DMS53 treated with DMSO at 0.1 percent for 48 hours (cell line): ENCODE results near the gene ZBTB37.
"Not testable (repeated sequence)": the region's sequence is repeated elsewhere in the genome, so short reads cannot be mapped to it uniquely, and the experiment has no call there.

ENCODE experiments used
- DNase-seq: peaks from one replicate; lab custom pipeline; 2025; ENCODE audit not compliant: unreplicated experiment; lab: John Stamatoyannopoulos, UW

ZBTB37 gene

GRCh38 chr1:173868266-173869020, at the start of gene ZBTB37:
TSS of gene ZBTB37 (plus strand) at chr1:173868380. CDS start at chr1:173870226, 1,846 bp downstream.
- peak; percentile 69 for DNase-seq

DNA sequence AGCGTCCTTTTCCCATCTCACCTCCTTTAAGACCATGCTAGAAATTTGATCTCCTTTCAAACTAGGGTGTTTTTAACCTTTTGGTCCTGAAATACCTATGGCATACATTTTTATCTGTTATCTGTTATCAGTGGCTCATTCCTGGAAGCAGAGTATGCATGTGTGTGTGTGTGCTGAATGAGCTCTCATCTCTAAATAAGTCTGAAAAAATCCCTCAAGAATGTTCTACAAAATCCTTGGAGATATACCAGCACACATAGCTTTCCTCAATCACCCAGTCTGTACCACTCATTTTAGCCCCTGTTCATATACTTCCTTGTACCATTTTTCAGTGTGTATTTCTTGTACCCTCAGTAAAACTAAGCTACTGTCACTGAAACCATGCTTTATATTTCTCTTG, 49.7 kb upstream of the ZBTB37 start:
- no peak for DNase-seq

GRCh38 chr1:173821680-173822079, 46.5 kb upstream of the ZBTB37 start:
- DNase-seq, result no peak

DNA sequence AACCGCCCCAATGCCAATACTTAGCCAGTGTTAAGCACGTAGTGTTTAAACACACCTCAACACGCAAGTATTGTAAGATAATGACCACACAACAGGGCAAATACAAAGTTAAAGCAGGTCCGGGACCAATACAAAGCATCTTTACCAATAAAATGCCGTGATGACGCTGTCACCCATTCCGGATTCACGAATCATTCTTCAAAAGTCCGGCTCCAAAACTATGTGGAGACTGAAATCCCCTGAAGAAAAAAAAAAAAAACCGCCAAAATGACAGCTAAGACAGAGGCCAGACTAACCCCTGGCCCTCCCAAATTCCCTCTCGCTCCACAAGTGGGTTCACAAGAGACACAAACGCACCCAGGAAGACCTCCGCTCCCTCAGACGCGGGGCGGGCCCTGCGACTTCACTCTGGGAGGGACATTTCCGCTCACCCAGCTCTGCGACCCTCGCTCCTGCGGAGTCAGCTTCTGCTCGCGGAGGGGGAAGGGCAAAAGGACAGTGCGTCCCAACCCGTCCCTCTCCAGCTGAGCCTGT, 44.3 kb upstream of the ZBTB37 start:
- no peak for DNase-seq

- DNase-seq, result peak; percentile 97
These were observed 43.7 kb upstream of the ZBTB37 start, which contains the start of the genes CENPL and DARS2 for GRCh38 chr1:173824315-173825081. TSS of gene CENPL (minus strand) at chr1:173824883. CDS start at chr1:173811299, 13,584 bp downstream. TSS of gene DARS2 (plus strand) at chr1:173824673. CDS start at chr1:173825230, 557 bp downstream.

- no peak for DNase-seq
These were observed 40.6 kb upstream of the ZBTB37 start for GRCh38 chr1:173827611-173828010.

GRCh38 chr1:173832748-173833147, 35.4 kb upstream of the ZBTB37 start:
- no peak for DNase-seq

DNA sequence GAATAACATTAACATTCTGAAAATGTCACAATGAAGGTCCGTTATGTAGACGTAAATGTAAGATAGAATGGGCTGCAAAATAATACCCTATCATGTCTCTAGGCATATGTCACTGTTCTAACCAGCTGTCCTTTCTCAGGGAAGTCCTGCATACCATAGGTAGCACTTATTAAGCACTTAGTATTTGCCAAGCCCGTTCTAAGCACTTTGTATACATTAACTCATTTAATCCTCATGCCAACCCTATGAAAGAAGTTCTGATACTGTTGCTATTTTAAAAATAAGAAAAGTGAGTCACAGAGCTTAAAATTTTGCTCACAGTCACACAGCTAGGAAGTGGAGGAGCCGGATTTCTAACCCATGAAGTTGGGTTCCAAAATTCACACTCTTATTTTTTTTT, 16.1 kb upstream of the ZBTB37 start:
- no peak for DNase-seq

DNA sequence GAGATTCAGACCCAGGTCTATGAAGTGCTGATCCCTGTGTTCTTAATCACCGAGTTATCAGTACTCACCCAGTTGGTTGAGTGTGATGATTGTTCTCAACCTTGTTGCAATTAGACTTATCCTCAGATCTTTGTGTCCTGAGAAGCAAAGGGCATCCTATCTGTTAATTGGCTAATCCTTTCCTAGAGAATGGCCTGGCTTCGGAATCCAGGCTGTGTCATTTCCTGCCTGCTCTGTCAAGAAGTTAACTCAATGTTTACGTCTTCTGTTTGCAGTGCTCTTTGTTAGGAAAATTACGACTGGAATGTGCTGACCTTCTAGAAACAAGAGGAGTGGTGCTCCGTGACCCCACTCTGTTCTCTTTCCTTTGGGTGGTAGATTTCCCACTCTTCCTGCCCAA, 15.1 kb upstream of the ZBTB37 start:
- no peak for DNase-seq

DNA sequence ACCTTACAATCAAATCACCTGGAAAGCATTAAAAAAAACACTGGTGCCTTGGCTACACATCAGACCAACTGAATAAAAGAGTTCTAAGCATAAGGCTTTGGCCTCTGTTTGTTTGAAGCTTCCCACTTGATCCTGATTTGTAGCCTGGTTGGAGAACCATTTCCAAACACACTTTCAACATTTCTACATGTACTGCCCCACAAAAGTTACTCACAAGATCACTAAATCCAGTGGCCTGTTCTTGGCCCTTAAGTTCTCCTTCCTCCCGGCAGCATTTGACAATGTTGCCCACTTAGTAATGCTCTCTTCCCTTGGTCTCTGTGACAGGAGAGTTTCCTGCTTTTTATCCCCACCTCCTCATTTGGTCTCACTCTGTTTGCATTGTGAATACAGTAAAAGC, 12.2 kb upstream of the ZBTB37 start:
- DNase-seq, result no peak

DNA sequence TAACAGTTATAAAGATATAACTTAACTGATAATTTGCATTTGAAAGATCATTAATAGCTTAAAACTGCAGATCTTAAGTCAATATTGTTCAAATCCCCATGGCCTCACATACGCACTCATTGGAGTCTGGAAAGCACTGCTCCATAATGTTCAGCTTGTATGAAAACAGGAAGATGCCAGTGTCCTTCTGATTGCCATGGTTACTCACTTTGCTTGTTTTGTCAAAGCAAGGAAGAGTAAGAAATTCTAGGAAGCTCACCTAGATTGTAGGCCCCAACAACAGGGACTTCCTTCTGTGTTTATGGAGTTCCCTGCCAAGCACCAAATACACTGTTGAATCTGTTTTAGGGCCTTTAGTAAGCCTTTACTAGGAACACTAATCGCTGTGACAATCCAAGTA, 11.3 kb upstream of the ZBTB37 start:
- DNase-seq, result no peak

DNA sequence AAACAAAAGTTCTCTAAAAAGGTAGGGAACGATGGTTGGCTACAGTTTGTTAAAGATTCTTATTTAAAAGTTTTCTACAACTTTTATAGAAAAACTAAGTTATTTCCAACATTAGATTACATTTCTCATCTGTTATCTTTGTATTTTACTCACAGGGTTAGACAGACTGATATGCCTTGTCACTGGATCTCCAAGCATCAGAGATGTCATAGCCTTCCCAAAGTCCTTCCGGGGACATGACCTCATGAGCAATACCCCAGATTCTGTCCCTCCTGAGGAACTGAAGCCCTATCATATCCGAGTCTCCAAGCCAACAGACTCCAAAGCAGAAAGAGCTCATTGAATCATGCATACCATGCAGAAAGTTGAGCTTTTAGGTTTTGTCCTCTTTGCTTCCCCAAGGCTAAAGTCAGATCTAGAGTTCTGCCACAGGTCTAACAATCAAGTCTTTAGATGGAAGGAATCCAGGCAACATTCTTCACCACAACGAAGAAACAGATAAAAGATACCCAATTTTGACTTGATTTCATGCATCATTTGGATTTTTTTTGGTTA, 10.7 kb upstream of the ZBTB37 start:
- no peak for DNase-seq

GRCh38 chr1:173859547-173859946, 8.6 kb upstream of the ZBTB37 start:
- DNase-seq, result not testable (repeated sequence)

- DNase-seq, result no peak
These were observed 8.1 kb upstream of the ZBTB37 start for GRCh38 chr1:173860065-173860464.

DNA sequence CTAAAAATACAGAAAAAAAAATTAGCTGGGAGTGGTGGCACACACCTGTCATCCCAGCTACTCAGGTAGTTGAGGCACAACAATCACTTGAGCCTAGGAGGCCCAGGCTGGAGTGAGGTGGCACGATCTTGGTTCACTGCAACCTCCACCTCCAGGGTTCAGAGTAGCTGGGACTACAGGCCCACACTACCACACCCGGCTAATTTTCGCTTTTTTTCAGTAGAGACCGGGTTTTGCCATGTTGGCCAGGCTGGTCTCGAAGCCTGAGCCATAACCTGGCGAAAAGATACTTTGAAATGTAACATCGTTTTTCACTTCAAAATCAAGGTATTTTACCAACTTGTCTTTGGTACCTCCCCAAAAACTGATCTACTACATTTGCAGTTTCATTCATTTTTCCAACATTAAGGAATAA, 6.4 kb upstream of the ZBTB37 start:
- no peak for DNase-seq

GRCh38 chr1:173862146-173862768, 5.9 kb upstream of the ZBTB37 start:
- not testable (repeated sequence) for DNase-seq

DNA sequence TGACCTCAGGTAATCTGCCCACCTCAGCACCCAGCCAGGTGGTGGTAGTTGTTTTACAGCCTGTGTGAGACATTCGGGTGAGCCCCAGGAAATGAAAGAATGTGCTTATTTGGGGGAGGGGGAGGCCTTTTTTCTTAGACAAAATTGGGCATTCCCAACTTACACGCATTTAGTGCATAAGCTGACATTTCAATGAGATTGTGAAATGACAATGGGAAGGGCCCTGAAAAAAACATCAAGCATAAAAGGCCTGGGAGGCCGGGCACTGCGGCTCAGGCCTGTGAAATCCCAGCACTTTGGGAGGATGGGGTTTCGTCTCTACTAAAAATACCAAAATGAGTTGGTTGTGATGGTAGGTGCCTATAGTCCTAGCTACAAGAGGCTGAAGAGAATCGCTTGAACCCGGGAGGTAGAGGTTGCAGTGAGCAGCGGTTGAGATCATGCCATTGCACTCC, 5.4 kb upstream of the ZBTB37 start:
- DNase-seq, result no peak

DNA sequence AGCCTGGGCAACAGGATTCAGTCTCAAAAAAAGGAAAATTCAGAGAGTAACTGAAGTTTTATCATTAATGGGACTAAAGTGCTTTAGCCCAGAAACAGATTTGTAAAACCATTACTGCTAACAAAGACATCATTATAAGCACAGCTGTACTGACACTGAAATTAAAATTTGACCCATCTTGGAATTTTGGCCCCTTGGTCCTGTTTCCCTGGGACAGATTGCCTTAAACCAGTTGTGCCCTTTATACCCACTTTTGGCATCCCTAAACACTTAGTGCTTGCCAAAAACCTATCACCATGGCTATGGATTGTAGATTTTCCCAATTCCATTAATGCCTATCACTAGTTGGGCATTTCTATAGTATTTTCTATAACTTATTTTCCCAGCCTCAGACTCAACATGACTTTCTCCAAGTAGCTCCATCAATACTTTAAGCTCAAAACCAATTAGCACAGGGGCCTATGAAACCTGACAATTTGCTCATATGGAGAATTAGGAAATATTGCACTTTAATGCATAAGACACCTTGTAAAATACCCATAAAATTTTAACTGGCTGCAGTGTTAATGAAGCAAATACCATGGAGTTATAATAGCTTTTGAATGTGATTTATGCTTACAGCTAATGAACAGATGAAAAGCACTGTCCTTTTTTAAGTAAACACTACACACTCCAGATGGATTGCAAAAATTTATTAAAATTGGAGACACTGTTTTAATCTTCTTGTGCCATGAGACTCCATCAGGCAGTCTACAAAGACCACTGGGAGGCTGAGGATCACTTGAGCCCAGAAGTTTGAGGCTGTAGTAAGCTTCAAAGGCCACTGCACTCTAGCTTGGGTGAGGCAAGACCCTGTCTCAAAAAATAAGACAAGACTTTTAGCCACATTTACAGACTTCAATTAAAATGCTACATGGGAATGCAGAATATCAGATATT, 4.7 kb upstream of the ZBTB37 start:
- no peak for DNase-seq

DNA sequence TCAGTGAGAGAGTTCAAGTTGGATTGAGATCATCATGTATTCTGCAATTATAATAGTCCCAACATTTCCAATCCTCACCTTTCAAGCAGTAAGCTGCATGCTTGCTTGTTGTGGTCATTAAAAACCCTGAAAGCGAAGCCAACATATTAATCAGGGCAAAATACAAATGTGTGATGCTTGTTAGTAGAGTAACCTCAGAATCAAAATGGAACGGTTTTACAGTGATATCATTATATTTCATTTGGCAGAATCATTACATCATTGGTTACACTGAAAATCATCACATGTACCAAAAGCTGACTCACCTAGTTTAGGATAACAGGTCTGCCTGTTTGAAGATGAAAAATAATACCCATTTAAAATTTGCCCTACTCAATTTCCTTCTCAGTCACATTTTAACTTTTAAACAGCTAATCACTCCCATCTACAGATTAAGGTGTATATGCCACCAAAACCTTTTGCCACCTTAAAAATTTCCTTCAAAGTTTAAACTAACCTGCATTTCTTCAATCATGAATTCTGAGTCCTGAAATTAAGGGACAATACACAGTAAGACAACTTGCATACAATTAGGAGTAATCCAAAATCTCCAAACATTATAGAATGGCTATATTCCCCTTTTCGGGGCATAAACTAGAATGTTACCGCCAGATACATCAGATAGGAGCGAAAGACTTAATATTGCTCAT, 3.9 kb upstream of the ZBTB37 start:
- DNase-seq, result no peak
